ENCODE data around the gene ZNF460. TPM values are rescaled to one million over a fixed set of nuclear protein-coding genes. Genes with fewer than 3 reads are reported as not detected.
A peak's percentile ranks its signal among the peaks of the same experiment; 100 is the strongest.

The ZNF460 gene
- total and polyA plus RNA-seq, 2 experiments from 2014 or later: 5.9 to 77.4 TPM

DNA sequence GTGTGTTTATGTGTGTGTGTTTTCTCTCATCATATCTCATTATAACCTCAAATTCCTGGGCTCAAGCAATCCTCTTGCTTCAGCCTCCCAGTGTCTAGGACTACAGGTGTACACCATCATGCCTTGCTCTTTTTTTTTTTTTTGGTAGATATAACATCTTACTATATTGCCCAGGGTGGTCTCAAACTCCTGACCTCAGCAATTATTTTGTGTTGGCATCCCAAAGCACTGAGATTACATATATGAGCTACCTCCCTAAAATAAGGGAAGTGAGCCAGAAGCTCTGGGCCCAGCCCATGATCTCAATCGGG, 39.5 kb downstream of the ZNF460 start:
- Histone ChIP-seq H3K9me2 (replicated peaks; ENCODE audit: insufficient read depth) (no peaks in the 10 kb centered on the region), H3K36me3 (replicated peaks; ENCODE audit: insufficient read depth, low read depth) (no peaks in the 10 kb centered on the region), H3K4me1 (ENCODE audit: insufficient read depth) (peaks cover 9% of the 10 kb centered on the region), H3K27me3 (peaks cover 33% of the 10 kb centered on the region), H3K79me2 (peaks cover 26% of the 10 kb centered on the region), H2AFZ (peak overlapping the region; percentile 87), H3K9me3 (ENCODE audit: low read depth) (no peaks in the 10 kb centered on the region), H3K27ac (peak overlapping the region; percentile 90), H4K20me1 (ENCODE audit: insufficient read depth, poor library complexity, severe bottlenecking) (no peaks in the 10 kb centered on the region), H3K4me3 (peak overlapping the region; percentile 43), H3K4me2 (peak overlapping the region; percentile 69)
- DNase-seq (ENCODE audit: low spot score): no peak
- WGBS (ENCODE audit: low lambda C conversion rate, missing lambda C conversion rate): 0% methylated on average over 1 of the region's 1 CpG
- no peak for TF ChIP-seq EZH2 (IDR thresholded peaks at IDR 0.05; ENCODE audit: borderline replicate concordance)
- no peak for TF ChIP-seq EZH2phosphoT487 (IDR thresholded peaks at IDR 0.05; ENCODE audit: low read depth, severe bottlenecking, unreplicated experiment)
- TF ChIP-seq CTCF (IDR thresholded peaks at IDR 0.05; ENCODE audit: poor library complexity): no peak

DNA sequence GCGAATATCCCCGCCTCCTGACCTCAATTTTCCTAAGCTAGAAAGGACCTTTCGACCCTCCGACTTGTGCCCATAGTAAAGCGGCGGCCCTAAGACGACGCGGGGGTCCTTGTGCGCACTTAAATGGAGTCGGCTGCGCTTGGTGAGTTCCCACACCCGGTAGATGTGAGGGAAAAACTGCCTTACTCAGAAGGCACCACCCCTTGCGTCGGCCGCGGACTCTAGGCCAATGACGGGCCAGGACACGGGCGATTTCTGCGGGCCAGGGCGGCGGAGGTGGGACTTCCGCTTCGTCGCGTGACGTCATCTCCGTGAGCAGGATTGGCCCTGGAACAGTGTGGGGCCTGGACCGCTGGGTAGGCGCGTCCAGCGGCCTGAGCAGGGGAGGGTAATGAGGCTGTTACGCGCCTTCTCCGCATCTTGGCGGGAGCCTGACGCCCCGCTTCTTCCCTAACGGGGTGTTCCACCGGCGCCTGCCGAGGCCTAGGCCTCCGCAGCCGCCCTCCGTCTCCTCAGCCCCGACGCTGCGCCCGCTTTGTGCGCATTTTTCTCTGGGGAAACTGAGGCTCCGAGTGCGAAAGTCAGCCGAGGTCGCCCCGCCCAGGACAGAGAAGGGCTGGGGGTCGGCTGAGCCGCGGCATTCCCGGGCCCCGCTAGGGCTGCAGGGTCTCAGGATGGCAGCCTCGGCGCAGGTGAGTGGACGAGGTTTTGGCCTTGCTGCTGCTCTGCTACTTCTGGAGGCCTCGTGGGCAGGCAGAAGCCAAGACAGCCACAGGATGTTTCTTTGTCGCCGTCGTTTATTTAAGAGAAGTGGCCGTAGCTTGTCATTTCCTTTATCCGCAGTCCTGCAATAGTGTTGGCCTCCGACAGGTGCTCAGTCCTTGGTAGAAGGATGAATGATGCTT, 40.1 kb downstream of the ZNF460 start, which contains the start of gene ZNF543:
Gene ZNF543 (plus strand): TSS at position 293 of the 905 bp plus-strand sequence. CDS start 382 bp downstream, at position 675.
- no peaks in the 10 kb centered on the region for H4K20me1 ChIP-seq (ENCODE audit: insufficient read depth, poor library complexity, severe bottlenecking)
- 2% methylated on average over 68 of the region's 71 CpGs for WGBS (ENCODE audit: low lambda C conversion rate, missing lambda C conversion rate)
- H3K27me3 ChIP-seq: peaks cover 28% of the 10 kb centered on the region
- H3K4me1 ChIP-seq (ENCODE audit: insufficient read depth): peaks cover 9% of the 10 kb centered on the region
- peak within 1 kb of the TSS; percentile 84 for H3K4me2 ChIP-seq
- no peaks in the 10 kb centered on the region for H3K9me3 ChIP-seq (ENCODE audit: low read depth)
- peak within 1 kb of the TSS; percentile 56 for H3K4me3 ChIP-seq
- TF ChIP-seq EZH2phosphoT487 (IDR thresholded peaks at IDR 0.05; ENCODE audit: low read depth, severe bottlenecking, unreplicated experiment) (no peak), EZH2 (IDR thresholded peaks at IDR 0.05; ENCODE audit: borderline replicate concordance) (no peak), CTCF (IDR thresholded peaks at IDR 0.05; ENCODE audit: poor library complexity) (no peak)
- peak within 1 kb of the TSS; percentile 92 for H2AFZ ChIP-seq
- no peaks in the 10 kb centered on the region for H3K36me3 ChIP-seq (replicated peaks; ENCODE audit: insufficient read depth, low read depth)
- DNase-seq (ENCODE audit: low spot score): peak; percentile 98
- peak within 1 kb of the TSS; percentile 90 for H3K27ac ChIP-seq
- peaks cover 26% of the 10 kb centered on the region for H3K79me2 ChIP-seq
- no peaks in the 10 kb centered on the region for H3K9me2 ChIP-seq (replicated peaks; ENCODE audit: insufficient read depth)

DNA sequence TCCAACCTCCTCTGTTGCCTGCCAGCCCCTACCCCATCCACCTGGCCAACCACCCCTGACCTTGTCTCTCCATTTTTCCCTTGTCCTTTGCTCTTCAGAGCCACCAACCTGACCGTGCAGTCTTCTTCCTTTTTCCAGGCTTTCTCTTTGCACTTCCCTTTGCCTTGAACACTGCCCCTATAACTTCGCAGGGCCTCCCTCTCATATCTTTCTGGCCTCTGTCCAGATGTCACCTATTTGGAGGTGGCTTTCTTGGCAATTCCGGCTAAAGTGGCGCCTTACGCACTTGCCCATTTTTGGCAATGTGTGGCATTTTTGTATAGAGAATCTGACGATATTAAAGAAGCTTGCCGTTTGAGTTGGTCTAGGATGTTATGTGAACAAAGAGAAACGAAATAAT, 40.8 kb downstream of the ZNF460 start:
- Histone ChIP-seq H2AFZ (peak overlapping the region; percentile 92), H4K20me1 (ENCODE audit: insufficient read depth, poor library complexity, severe bottlenecking) (no peaks in the 10 kb centered on the region), H3K9me2 (replicated peaks; ENCODE audit: insufficient read depth) (no peaks in the 10 kb centered on the region), H3K27ac (peak overlapping the region; percentile 90), H3K36me3 (replicated peaks; ENCODE audit: insufficient read depth, low read depth) (no peaks in the 10 kb centered on the region), H3K4me2 (peak overlapping the region; percentile 84), H3K27me3 (peaks cover 22% of the 10 kb centered on the region), H3K4me3 (peak overlapping the region; percentile 56), H3K4me1 (ENCODE audit: insufficient read depth) (peaks cover 9% of the 10 kb centered on the region), H3K9me3 (ENCODE audit: low read depth) (no peaks in the 10 kb centered on the region), H3K79me2 (peaks cover 26% of the 10 kb centered on the region)
- no peak for TF ChIP-seq EZH2phosphoT487 (IDR thresholded peaks at IDR 0.05; ENCODE audit: low read depth, severe bottlenecking, unreplicated experiment)
- TF ChIP-seq CTCF (IDR thresholded peaks at IDR 0.05; ENCODE audit: poor library complexity): no peak
- no peak for TF ChIP-seq EZH2 (IDR thresholded peaks at IDR 0.05; ENCODE audit: borderline replicate concordance)
- WGBS (ENCODE audit: low lambda C conversion rate, missing lambda C conversion rate): 79% methylated on average over 8 of the region's 8 CpGs
- DNase-seq (ENCODE audit: low spot score): no peak

All from hepatocyte (in vitro differentiated cells).